ENCODE measurements around the gene RAB36.
A peak's percentile ranks its signal among the peaks of the same experiment; 100 is the strongest.

Gene RAB36

GRCh38 chr22:23180893-23181720, 35.8 kb downstream of the RAB36 start:
- DNase-seq (ENCODE audit: low read depth in 1 of 2, low spot score in 1 of 2): no peak

- no peak for DNase-seq (ENCODE audit: low read depth in 1 of 2, low spot score in 1 of 2)
These were observed 36.5 kb downstream of the RAB36 start for GRCh38 chr22:23181721-23182308.

GRCh38 chr22:23182309-23183060, 37.2 kb downstream of the RAB36 start:
- DNase-seq (ENCODE audit: low read depth in 1 of 2, low spot score in 1 of 2): peak in 1 of 2 donors; percentile 48

- DNase-seq (ENCODE audit: low read depth in 1 of 2, low spot score in 1 of 2): no peak
These were observed 37.9 kb downstream of the RAB36 start for GRCh38 chr22:23183061-23183698.

GRCh38 chr22:23184100-23184763, 39.0 kb downstream of the RAB36 start:
- DNase-seq (ENCODE audit: low read depth in 1 of 2, low spot score in 1 of 2): no peak

- DNase-seq (ENCODE audit: low read depth in 1 of 2, low spot score in 1 of 2): no peak
These were observed 39.5 kb downstream of the RAB36 start for GRCh38 chr22:23184764-23185113.

GRCh38 chr22:23187211-23187610, 41.9 kb downstream of the RAB36 start:
- DNase-seq (ENCODE audit: low read depth in 1 of 2, low spot score in 1 of 2): no peak

GRCh38 chr22:23187871-23188700, 42.8 kb downstream of the RAB36 start:
- DNase-seq (ENCODE audit: low read depth in 1 of 2, low spot score in 1 of 2): no peak

GRCh38 chr22:23190526-23190925, 45.2 kb downstream of the RAB36 start:
- DNase-seq (ENCODE audit: low read depth in 1 of 2, low spot score in 1 of 2): no peak

- no peak for DNase-seq (ENCODE audit: low read depth in 1 of 2, low spot score in 1 of 2)
These were observed 46.9 kb downstream of the RAB36 start for GRCh38 chr22:23192133-23192532.

GRCh38 chr22:23192558-23192957, 47.3 kb downstream of the RAB36 start:
- no peak for DNase-seq (ENCODE audit: low read depth in 1 of 2, low spot score in 1 of 2)

- no peak for DNase-seq (ENCODE audit: low read depth in 1 of 2, low spot score in 1 of 2)
These were observed 48.0 kb downstream of the RAB36 start for GRCh38 chr22:23193196-23193827.

GRCh38 chr22:23193882-23194281, 48.6 kb downstream of the RAB36 start:
- DNase-seq (ENCODE audit: low read depth in 1 of 2, low spot score in 1 of 2): no peak

GRCh38 chr22:23196165-23196564, 50.9 kb downstream of the RAB36 start:
- no peak for DNase-seq (ENCODE audit: low read depth in 1 of 2, low spot score in 1 of 2)

GRCh38 chr22:23197836-23198235, 52.6 kb downstream of the RAB36 start:
- DNase-seq (ENCODE audit: low read depth in 1 of 2, low spot score in 1 of 2): no peak

GRCh38 chr22:23199159-23199558, 53.9 kb downstream of the RAB36 start:
- DNase-seq (ENCODE audit: low read depth in 1 of 2, low spot score in 1 of 2): no peak

- DNase-seq (ENCODE audit: low read depth in 1 of 2, low spot score in 1 of 2): no peak
These were observed 55.6 kb downstream of the RAB36 start for GRCh38 chr22:23200898-23201297.

- no peak for DNase-seq (ENCODE audit: low read depth in 1 of 2, low spot score in 1 of 2)
These were observed 57.7 kb downstream of the RAB36 start for GRCh38 chr22:23202812-23203451.

GRCh38 chr22:23203452-23204124, 58.3 kb downstream of the RAB36 start:
- no peak for DNase-seq (ENCODE audit: low read depth in 1 of 2, low spot score in 1 of 2)

Measured in stimulated activated CD4-positive, alpha-beta T cell treated with anti-CD3 and anti-CD28 coated beads, Interleukin-15, amount 100 ng/mL, for 1 hour (primary cell).